Lung (tissue), 12 donors: Measurements from ENCODE around the gene CBFA2T2. TPM values are rescaled to one million over a fixed set of nuclear protein-coding genes. Genes with fewer than 3 reads are reported as not detected.
A peak's percentile ranks its signal among the peaks of the same experiment; 100 is the strongest.
"Not testable (repeated sequence)": the region's sequence is repeated elsewhere in the genome, so short reads cannot be mapped to it uniquely, and the experiment has no call there.

Experiments
- ATAC-seq: fragments of 200-7000 bp; cut with Tn5 transposase; one replicate; pipeline ENCODE4 v1.9.1; 2020; ENCODE audit warnings: moderate number of reproducible peaks; ENCODE audit not compliant: insufficient read depth, low FRiP score
- DNase-seq, 3 donors: peaks; one replicate each; pipeline ENCODE4 v3.0.0-alpha.2; 2013 to 2017
- H3K27ac ChIP-seq, 2 donors: one replicate each; pipeline ENCODE4 v1.5.1; 2013; ENCODE audit warnings: mild to moderate bottlenecking in 2 of 2, moderate library complexity in 2 of 2, control low read depth in 1 of 2, inconsistent platforms in 1 of 2, low read depth in 1 of 2, low read length in 1 of 2
- H3K27me3 ChIP-seq, 3 donors: one replicate each; pipeline ENCODE4 v1.5.1; 2013; ENCODE audit warnings: low read length in 2 of 3; ENCODE audit not compliant: control insufficient read depth in 3 of 3, insufficient read depth in 3 of 3
- H3K36me3 ChIP-seq, 4 donors: one replicate each; pipeline ENCODE4 v1.5.1; 2013; ENCODE audit warnings: low read length in 4 of 4, mild to moderate bottlenecking in 1 of 4, moderate library complexity in 1 of 4; ENCODE audit not compliant: control insufficient read depth in 4 of 4, insufficient read depth in 4 of 4
- H3K4me1 ChIP-seq, 5 donors: one replicate each; pipeline ENCODE4 v1.5.1; 2013; ENCODE audit warnings: low read length in 5 of 5, mild to moderate bottlenecking in 2 of 5, moderate library complexity in 1 of 5; ENCODE audit not compliant: control insufficient read depth in 5 of 5, insufficient read depth in 5 of 5
- H3K4me3 ChIP-seq: one replicate; pipeline ENCODE4 v1.5.1; 2013; ENCODE audit warnings: mild to moderate bottlenecking, control low read depth, moderate library complexity
- H3K9ac ChIP-seq, 2 donors: one replicate each; pipeline ENCODE4 v1.5.1; 2013; ENCODE audit warnings: low read length in 2 of 2, control low read depth in 1 of 2; ENCODE audit not compliant: insufficient read depth in 1 of 2
- H3K9me3 ChIP-seq, 4 donors: one replicate each; pipeline ENCODE4 v1.5.1; 2013; ENCODE audit warnings: low read length in 3 of 4, mild to moderate bottlenecking in 1 of 4, moderate library complexity in 1 of 4; ENCODE audit not compliant: control insufficient read depth in 4 of 4, insufficient read depth in 3 of 4
- CTCF ChIP-seq: IDR thresholded peaks from 2 replicates; pipeline ENCODE4 v1.5.1; 2012; ENCODE audit warnings: mild to moderate bottlenecking; ENCODE audit errors: control extremely low read depth, extremely low read depth
- WGBS, 2 donors: extraction: QIAGEN DNeasy Blood & Tissue Kit; methylation state at CpG; one replicate each; pipeline ENCODE4 v1.1.7; 2013; 5-methylcytosine and 5-hydroxymethylcytosine counted together
- polyA plus RNA-seq, 2 donors: library from polyadenylated mRNA; stranded (reverse); fragments of 200-250 nt; gene quantifications; one replicate each; pipeline ENCODE4 v1.2.1, GENCODE V29; 2013
- total RNA-seq, 2 donors: library from RNA; depleted of rRNA in 1 of 2; stranded (reverse); fragments of >200 nt in 1 of 2; gene quantifications; one replicate each; pipeline ENCODE4 v1.2.1, GENCODE V29; 2014 to 2021
- donor health status: control.
- donor health status: control.
- donor health status: Bipolar disorder and iron deficiency.
- donor health status: healthy.
- donor health status: DM: yes; HTN: yes; CAD: no.

CBFA2T2 gene
- total and polyA plus RNA-seq, 4 donors, result 5.1 to 19.1 (median 8.2) TPM

GRCh38 chr20:33559212-33559611 lies 69.3 kb downstream of the CBFA2T2 start:
- Histone ChIP-seq H3K27me3 (no peaks in the 10 kb centered on the region), H3K4me1 (peaks cover 0 to 47% (median 4%) of the 10 kb centered on the region in 5 donors), H3K4me3 (no peak overlapping the region), H3K27ac (no peak overlapping the region), H3K9me3 (no peaks in the 10 kb centered on the region), H3K9ac (no peak overlapping the region), H3K36me3 (peaks cover 0 to 10% (median 0%) of the 10 kb centered on the region in 4 donors)
- WGBS, 2 donors, result 89 to 92% methylated on average over 2 of the region's 2 CpGs
- ATAC-seq (no peak), DNase-seq (no peak)
- no peak for TF ChIP-seq CTCF

GRCh38 chr20:33560026-33560425 lies 70.1 kb downstream of the CBFA2T2 start:
- no peak overlapping the region for H3K9ac ChIP-seq
- peaks cover 0 to 39% (median 4%) of the 10 kb centered on the region in 5 donors for H3K4me1 ChIP-seq
- H3K36me3 ChIP-seq, result peaks cover 0 to 10% (median 0%) of the 10 kb centered on the region in 4 donors
- no peak for TF ChIP-seq CTCF
- 93 to 97% methylated on average over 2 of the region's 2 CpGs for WGBS, 2 donors
- H3K27me3 ChIP-seq, result no peaks in the 10 kb centered on the region
- no peak overlapping the region for H3K4me3 ChIP-seq
- ATAC-seq (no peak), DNase-seq (no peak)
- H3K27ac ChIP-seq, result no peak overlapping the region
- H3K9me3 ChIP-seq, result no peaks in the 10 kb centered on the region

GRCh38 chr20:33561053-33561452 lies 71.2 kb downstream of the CBFA2T2 start:
- H3K36me3 ChIP-seq, ATAC-seq, H3K27me3 ChIP-seq, DNase-seq, H3K9ac ChIP-seq, H3K27ac ChIP-seq, H3K9me3 ChIP-seq, H3K4me3 ChIP-seq: not testable (repeated sequence)
- 97 to 99% methylated on average over 6 of the region's 6 CpGs for WGBS, 2 donors
- peaks cover 0 to 29% (median 4%) of the 10 kb centered on the region in 5 donors for H3K4me1 ChIP-seq

- H3K27me3 ChIP-seq, result no peaks in the 10 kb centered on the region
- no peak overlapping the region for H3K27ac ChIP-seq
- ATAC-seq (peak; percentile 47), DNase-seq (peak; percentile 84 to 95 (median 93))
- 38 to 54% methylated on average over 5 of the region's 5 CpGs for WGBS, 2 donors
- no peak overlapping the region for H3K4me3 ChIP-seq
- peaks cover 0 to 31% (median 4%) of the 10 kb centered on the region in 5 donors for H3K4me1 ChIP-seq
- TF ChIP-seq CTCF, result no peak
- peaks cover 0 to 4% (median 0%) of the 10 kb centered on the region in 4 donors for H3K36me3 ChIP-seq
- H3K9ac ChIP-seq, result peak overlapping the region in 1 of 2 donors; percentile 24
- H3K9me3 ChIP-seq, result no peaks in the 10 kb centered on the region
These were observed 72.1 kb downstream of the CBFA2T2 start for GRCh38 chr20:33561692-33562601.
